ENCODE results near the gene ZNHIT3. TPM values are rescaled to one million over a fixed set of nuclear protein-coding genes. Genes with fewer than 3 reads are reported as not detected.

ZNHIT3 gene
- total and polyA plus RNA-seq, 2 of the 4 experiments (the other 2 are of a cell fraction): 27.8 to 52.3 TPM

GRCh38 chr17:36524428-36524876 is 38.0 kb downstream of the ZNHIT3 start:
- Histone ChIP-seq H3K9me1 (ENCODE audit: insufficient read depth, low read length) (peaks cover 13% of the 10 kb centered on the region), H3K4me2 (ENCODE audit: low read depth, low read length) (no peak overlapping the region), H3K27ac (ENCODE audit: insufficient read depth, low read length) (no peak overlapping the region), H3K4me3 (ENCODE audit: insufficient read depth, low read depth, low read length) (no peak overlapping the region), H4K20me1 (ENCODE audit: insufficient read depth, low read length) (peaks cover 6% of the 10 kb centered on the region), H3K9ac (ENCODE audit: low read depth, low read length) (no peak overlapping the region), H3K18ac (ENCODE audit: low read depth, low read length) (no peak overlapping the region), H3K27me3 (ENCODE audit: control insufficient read depth, insufficient read depth, low read length) (no peaks in the 10 kb centered on the region), H2BK20ac (ENCODE audit: low read depth, low read length) (no peak overlapping the region), H3K23ac (ENCODE audit: low read depth, low read length) (no peak overlapping the region), H2AK5ac (ENCODE audit: low read depth, low read length) (no peak overlapping the region), H3K36me3 (ENCODE audit: control insufficient read depth, insufficient read depth, low read length) (peaks cover 30% of the 10 kb centered on the region), H4K8ac (ENCODE audit: low read depth in 2 of 2, low read length in 2 of 2) (no peak overlapping the region), H2BK5ac (ENCODE audit: low read depth, low read length, poor library complexity, severe bottlenecking) (no peak overlapping the region), H3K4me1 (ENCODE audit: control insufficient read depth, insufficient read depth, low read length) (no peaks in the 10 kb centered on the region), H4K91ac (ENCODE audit: insufficient read depth, low read depth, low read length) (no peak overlapping the region), H2AFZ (replicated peaks; ENCODE audit: low read length, poor library complexity) (no peak overlapping the region), H2BK120ac (ENCODE audit: low read depth, low read length) (no peak overlapping the region), H2AK9ac (replicated peaks; ENCODE audit: low read depth, low read length, poor library complexity) (no peak overlapping the region), H3K56ac (ENCODE audit: extremely low read depth, insufficient read depth, low read length) (no peak overlapping the region), H3K9me3 (ENCODE audit: control insufficient read depth, insufficient read depth, low read length) (no peaks in the 10 kb centered on the region), H3K14ac (replicated peaks; ENCODE audit: low read depth, low read length) (no peak overlapping the region), H2BK15ac (ENCODE audit: low read depth, low read length) (no peak overlapping the region), H3K4ac (ENCODE audit: low read depth, low read length) (no peak overlapping the region), H3K79me1 (ENCODE audit: low read depth in 1 of 2, low read length in 2 of 2) (peaks cover 12 to 28% of the 10 kb centered on the region in 2 experiments), H4K5ac (ENCODE audit: low read depth, low read length) (no peak overlapping the region)
- no CpG with 5 or more reads among the region's 4 CpGs for WGBS, 2 experiments (ENCODE audit: extremely low coverage in 2 of 2, insufficient read length in 1 of 2)
- ATAC-seq (ENCODE audit: low read depth): no peak
- intact Hi-C loops (cut with micrococcal nuclease): no loop called here
- in situ Hi-C loops (cut with MboI; ENCODE audit: low sequenced_read_pairs): no loop called here
- BruUV-seq (replicated peaks): no TSS peak
- peak; percentile 41 for DNase-seq
- TF ChIP-seq BHLHE40 (IDR thresholded peaks at IDR 0.05; ENCODE audit: low read depth, low read length): no peak
- TF ChIP-seq SMC3 (IDR thresholded peaks at IDR 0.05; ENCODE audit: low read depth, low read length): no peak
- no peak for TF ChIP-seq MAZ (IDR thresholded peaks at IDR 0.05; ENCODE audit: borderline replicate concordance, low read depth, low read length)
- TF ChIP-seq RAD21 (IDR thresholded peaks at IDR 0.05; ENCODE audit: low read length): no peak
- TF ChIP-seq USF2 (IDR thresholded peaks at IDR 0.05; ENCODE audit: low read depth, low read length): no peak
- TF ChIP-seq RCOR1 (IDR thresholded peaks at IDR 0.05; ENCODE audit: insufficient replicate concordance, low read length): no peak
- no peak for TF ChIP-seq ELK1 (IDR thresholded peaks at IDR 0.05; ENCODE audit: borderline replicate concordance, low read depth, low read length)
- no peak for TF ChIP-seq CHD1 (IDR thresholded peaks at IDR 0.05; ENCODE audit: low read depth, low read length)
- TF ChIP-seq POLR2A (IDR thresholded peaks at IDR 0.05; ENCODE audit: low read depth, low read length): no peak
- TF ChIP-seq CEBPB (IDR thresholded peaks at IDR 0.05; ENCODE audit: low read depth, low read length): no peak
- TF ChIP-seq MAFK (IDR thresholded peaks at IDR 0.05; ENCODE audit: low read depth, low read length): no peak
- no peak for TF ChIP-seq NFE2L2 (IDR thresholded peaks at IDR 0.05; ENCODE audit: low read depth, low read length)
- TF ChIP-seq CTCF (conservative IDR thresholded peaks at IDR 0.05; ENCODE audit: low read depth, low read length): no peak
- TF ChIP-seq MXI1 (IDR thresholded peaks at IDR 0.05; ENCODE audit: borderline replicate concordance, low read depth, low read length): no peak
- no peak for TF ChIP-seq FOS (IDR thresholded peaks at IDR 0.05; ENCODE audit: low read depth, low read length)
- TF ChIP-seq RFX5 (IDR thresholded peaks at IDR 0.05; ENCODE audit: low read depth, low read length): no peak
- dilution Hi-C loops (cut with HindIII; ENCODE audit: low sequenced_read_pairs, unreplicated experiment): no loop called here
- CTCF ChIA-PET: no interaction called here
- POLR2A ChIA-PET (ENCODE audit: unreplicated experiment): no interaction called here

Data from IMR-90 (cell line).